HG03139 (cell line): ENCODE measurements around the gene DYNC2H1.
"Not testable (repeated sequence)": the region's sequence is repeated elsewhere in the genome, so short reads cannot be mapped to it uniquely, and the experiment has no call there.

Source experiments
- ATAC-seq: cut with Tn5 transposase; IDR thresholded peaks from one replicate; pipeline ENCODE4 v1.9.1; 2021; ENCODE audit not compliant: unreplicated experiment

The DYNC2H1 gene

DNA sequence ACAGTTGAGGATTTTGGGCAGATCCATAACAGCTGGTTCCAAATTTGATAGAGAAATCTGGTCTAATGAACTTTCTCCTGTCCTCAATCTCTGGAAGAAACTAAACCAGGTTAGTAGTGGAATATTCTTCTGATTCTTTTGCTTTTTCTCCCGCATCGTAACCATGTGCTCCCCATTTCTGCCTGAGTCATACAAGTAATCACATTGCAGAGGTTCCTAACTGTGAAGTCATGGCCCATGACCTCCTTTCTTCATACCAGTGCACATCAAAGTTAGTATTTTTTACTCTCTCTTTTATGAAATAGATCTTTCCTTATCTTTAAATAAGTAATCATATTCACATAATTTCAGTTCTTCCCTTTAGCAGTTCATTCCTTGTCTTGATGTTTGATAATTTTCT, 249.0 kb downstream of the DYNC2H1 start:
- no peak for ATAC-seq

DNA sequence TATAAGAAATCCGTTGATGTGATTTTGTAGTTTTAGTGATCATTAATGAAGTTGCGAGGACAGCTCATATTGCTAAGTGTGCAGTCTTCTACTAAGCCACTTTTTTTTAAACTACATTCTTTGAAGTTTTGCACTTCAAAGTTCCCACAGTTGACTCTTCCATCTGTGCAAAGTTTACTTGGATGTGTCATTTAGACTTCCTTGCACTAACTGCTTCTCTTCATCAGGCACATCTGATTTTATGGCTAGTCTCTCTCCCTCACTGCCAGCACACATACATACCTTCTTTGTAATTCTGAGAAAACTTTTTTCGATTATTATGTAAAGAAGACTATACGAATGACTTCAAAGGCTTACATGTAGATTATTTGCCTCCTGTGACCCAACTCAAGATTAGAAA, 250.0 kb downstream of the DYNC2H1 start:
- ATAC-seq = no peak

DNA sequence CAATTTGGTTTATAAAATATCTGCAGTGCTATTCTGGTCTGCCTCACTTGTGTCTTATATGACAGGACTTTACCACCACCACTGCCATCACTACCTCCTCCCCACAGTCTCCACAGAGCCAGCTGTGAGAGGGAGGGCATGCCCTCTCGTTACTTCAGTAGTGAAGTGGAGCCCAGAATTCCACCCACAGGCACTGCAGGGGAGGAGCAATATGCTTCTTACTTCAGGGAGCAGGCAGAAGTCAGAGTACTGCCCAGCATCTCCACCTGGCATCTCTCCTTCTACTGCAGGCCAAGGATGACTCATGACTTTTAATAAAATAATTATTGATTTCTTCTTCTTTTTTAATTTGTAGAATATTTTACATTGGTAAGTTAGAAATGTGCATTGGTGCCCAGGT, 255.5 kb downstream of the DYNC2H1 start:
- ATAC-seq = no peak

DNA sequence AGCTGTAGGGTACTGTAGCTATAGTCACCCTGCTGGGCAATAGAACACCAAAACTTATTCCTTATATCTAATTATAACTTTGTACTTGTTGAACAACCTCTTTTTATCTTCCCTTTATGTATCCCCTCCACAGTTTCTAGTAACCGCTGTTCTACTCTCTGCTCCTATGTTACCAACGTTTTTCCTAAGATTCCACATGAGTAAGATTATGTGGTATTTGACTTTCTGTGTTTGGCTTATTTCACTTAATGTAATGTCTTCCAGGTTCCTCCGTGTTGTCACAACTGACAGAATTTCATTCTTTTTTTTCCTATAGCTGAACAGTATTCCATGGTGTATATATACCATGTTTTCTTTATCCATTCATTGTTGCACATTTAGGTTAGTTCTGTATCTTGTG, 258.4 kb downstream of the DYNC2H1 start:
- ATAC-seq = no peak

DNA sequence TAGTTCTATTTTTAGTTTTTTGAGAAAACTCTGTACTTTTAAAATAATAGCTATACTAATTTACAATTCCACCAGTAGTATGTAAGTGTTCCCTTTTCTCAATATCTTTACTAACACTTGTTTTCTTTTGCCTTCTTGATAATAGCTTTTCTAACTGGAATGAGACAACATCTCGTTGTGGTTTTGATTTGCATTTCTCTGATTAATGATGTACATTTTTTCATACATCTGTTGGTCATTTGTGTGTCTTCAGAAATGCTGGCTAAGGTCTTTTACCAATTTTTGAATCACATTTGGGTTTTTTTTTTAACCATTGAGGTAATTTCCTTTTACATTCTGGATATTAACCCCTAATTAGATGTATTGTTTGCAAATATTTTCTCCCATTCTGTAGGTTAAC, 258.9 kb downstream of the DYNC2H1 start:
- no peak for ATAC-seq

DNA sequence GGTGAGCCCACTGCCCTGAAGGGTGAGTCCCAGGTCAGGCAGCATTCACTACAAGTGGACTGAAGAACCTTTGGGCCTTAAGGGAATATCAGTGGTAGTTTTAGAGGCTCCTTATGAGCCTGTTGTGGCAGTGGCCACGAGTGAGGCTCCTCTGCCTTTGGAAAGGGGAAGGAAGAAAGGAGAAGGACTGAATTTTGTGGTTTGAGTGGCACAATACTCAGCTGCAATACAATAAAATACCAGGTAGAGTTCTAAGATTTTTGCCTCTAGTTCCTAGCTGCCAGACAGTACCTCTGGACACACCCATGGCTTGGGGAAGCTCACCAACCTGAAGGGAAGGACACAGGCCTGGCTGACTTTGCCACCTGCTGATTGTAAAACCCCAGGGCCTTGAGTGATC, 260.9 kb downstream of the DYNC2H1 start:
- ATAC-seq = no peak

DNA sequence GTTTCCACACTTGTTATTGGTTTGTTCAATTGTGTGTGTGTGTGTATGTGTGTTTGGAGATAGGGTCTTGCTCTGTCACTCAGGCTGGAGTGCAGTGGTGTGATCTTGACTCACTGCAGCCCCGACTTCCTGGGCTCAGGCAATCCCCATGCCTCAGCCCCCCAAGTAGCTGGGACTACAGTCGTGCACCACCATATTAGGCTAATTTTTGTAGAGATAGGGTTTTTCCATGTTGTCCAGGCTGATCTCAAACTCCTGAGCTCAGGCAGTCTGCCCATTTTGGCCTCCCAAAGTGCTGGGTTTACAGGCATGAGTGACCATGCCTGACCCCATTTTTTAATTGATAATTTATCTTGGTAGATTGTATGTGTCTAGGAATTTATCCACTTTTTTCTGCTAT, 263.7 kb downstream of the DYNC2H1 start:
- no peak for ATAC-seq

DNA sequence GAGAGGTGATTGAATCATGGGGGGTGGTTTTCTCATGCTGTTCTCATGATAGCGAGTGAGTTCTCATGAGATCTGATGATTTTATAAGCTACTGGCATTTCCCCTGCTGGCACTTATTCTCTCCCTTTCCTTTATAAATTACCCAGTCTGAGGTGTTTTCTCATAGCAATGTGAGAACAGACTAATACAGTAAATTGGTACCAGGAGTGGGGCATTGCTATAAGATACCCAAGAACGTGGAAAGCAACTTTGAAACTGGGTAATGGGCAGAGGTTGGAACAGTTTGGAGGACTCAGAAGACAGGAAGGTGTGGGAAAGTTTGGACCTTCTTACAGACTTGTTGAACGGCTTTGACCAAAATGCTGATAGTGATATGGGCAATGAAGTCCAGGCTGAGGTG, 265.0 kb downstream of the DYNC2H1 start:
- ATAC-seq = not testable (repeated sequence)

DNA sequence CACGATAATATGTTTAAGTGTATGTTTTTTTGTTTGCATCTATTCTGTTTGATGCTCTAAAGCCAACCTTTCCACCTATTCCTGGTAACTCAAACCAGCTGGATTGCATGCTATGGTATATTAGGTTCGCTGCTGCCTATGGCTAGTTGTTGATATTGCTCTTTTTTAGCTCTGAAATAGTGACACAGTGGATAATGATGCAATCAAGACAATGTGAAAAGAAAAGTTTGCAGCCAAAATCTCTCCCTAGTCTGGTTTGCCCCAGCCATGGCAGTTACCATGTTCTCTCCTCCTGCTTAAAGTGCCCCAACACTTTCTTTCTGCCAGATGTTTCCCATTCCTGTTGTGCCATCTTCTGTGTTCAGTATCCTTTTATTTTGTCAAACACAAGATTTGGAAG, 269.7 kb downstream of the DYNC2H1 start:
- ATAC-seq = no peak

DNA sequence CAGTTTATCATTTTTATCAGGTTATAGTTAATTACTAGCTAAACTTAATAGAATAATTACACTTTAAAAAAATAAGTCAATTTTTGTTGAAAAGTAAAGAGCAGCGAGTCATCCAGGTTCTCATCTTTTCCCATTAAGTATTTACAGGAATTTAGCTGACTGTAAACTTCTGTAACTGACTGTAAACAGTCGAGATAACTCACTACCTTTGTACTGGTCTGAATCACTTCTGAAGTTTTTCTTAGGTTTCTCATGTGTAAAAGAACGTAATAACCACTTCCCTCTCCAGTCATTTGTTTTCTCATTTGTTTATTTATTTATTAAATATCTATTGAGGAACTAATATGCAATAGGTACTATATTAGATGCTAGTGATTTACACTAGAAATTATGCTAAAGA, 270.8 kb downstream of the DYNC2H1 start:
- ATAC-seq = no peak

DNA sequence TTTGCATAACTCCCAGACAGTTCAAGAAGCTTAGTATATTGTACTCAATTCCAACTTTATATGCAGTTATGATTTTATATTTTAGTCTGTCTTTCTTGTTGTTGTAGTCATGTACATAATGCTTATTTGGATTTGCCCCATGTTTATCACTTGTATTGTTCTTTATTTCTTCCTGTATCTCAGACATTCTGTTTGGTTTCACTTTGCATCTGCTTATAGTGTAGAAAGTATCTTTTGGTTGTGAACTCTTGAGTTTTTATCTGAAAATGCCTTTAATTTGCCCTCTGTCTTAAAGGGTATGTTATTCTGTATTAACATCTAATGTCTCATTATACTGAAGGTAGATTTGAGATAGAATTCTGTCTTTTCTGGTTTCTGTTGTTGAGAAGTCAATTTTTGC, 275.4 kb downstream of the DYNC2H1 start:
- no peak for ATAC-seq

DNA sequence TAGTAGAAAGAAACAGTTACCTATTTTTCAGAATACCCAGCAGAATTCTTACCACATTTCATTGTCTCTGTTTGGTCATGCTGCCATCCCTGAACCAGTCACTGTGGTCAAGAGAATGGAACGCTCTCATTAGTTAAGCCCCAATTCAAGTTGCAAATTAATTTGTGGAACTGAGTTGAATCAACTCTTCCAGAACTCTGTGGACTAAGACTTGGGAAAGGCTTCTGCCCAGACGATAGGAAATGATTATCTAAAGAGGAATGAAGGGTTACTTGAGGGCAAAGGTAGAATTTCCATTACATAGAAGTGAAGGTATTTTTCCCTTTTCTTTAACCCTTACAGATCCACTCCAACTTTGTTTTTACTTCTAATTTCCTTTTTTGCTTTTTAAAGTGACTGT, 286.4 kb downstream of the DYNC2H1 start:
- ATAC-seq = no peak

DNA sequence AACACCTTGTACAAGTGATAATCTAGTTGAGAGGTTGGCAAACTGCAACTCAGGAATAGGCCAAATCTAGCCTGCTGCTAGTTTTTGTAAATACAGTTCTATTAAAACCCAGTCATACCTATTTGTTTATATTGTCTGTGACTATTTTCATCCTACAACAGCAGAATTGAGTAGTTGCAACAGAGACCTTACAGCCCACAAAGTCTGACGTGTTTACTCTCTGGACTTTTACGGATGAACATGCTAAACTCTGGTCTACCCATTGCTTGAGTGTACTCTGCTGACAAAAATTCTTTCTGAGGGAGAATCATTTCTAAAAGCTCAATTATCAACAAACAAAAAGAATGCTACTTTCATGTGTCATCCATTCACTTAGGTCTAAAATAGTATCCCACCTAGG, 287.0 kb downstream of the DYNC2H1 start:
- no peak for ATAC-seq

DNA sequence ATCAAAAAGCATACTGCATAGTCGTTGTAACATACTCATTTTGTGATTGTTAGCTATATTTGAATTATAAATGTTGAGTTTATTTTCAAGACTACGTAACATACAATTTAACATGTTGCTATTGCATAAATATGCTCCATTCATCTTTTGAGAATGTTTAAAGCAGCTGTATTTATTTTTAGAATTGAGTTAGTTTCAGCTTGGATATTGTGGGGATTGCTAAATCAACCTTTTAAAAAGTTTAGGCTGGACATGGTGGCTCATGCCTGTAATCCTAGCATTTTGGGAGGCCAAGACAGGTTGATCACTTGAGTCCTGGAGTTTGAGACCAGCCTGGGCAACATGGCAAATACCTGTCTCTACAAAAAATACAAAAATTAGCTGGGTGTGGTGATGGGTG, 288.1 kb downstream of the DYNC2H1 start:
- no peak for ATAC-seq

DNA sequence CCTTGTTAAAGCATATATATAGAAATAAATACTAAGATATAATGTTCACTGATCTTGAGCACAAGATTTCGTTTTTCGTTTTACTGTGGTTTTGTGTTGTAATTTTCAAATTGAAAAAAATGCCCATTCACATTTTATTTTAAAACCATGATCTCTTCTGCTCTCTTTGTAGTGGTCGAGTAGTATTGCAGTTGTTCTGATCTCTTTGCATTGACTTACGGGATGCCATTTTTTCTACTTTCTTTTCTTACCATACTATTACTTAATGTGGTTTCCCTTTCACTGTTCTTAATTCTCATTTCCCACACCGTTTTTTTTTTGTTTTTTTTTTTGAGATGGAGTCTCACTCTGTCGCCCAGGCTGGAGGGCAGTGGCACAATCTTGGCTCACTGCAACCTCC, 289.6 kb downstream of the DYNC2H1 start:
- ATAC-seq = no peak

DNA sequence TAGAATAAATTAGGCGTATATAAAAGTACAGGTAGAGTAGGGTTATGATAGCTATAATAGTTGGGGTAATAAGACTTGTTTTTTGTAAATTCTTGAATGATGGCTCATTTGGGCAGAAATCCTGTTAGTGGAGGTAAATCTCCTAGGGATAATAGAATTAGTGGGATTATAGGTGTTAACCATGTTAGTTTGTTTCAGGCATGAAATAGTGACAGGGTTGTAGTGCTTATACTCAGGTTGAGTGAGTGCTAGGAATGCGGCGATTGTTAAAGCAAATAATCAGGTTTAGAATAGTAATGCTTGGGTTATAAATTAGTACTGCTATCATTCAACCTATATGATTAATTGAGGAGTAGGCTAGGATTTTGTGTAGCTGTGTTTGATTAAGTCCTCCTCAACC, 297.1 kb downstream of the DYNC2H1 start:
- no peak for ATAC-seq

DNA sequence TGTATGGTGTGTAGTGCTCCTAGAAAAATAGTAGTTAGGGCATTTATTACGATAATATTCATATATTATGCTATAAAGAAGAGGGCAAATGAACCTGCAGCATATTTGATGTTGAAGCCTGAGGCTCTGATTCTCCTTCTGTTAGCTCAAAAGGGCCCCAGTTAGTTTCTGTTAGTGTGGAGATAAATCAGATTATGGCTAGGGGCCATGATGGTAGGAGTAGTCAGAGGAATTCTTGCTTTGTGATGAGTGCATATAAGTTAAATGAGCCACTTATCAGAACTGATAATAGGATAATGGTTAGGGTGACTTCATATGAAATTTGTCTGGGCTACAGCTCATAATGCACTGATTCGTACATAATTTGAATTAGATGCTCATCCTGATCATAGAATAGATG, 298.4 kb downstream of the DYNC2H1 start:
- ATAC-seq = no peak

DNA sequence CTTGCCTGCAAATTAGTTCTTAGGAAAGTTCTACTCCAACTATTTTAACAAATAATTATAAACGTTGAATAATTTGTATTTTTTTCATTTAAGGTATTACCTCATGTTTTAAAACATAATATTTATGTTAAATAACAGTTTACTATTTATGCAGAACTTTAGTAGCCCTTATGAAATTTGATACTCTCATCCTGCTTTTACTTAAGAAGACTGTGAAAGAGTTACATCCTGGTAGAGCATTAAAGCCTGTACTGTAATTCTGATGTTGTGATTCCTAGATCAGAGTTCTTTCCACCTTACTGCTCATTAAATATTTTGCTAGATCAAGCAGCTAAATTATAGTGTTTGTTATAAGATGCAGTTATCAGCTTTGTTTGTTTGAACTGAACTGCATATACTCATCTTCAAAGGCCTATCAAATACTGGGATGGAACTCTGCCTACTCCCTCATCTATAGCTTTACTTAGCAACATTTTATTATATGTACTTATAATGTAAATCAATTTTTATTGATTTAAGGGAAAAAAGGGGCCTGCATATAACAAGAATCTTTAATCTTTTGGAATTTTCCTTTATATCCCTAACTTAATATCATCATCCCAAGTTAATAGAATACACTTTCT, 304.2 kb downstream of the DYNC2H1 start:
- no peak for ATAC-seq

DNA sequence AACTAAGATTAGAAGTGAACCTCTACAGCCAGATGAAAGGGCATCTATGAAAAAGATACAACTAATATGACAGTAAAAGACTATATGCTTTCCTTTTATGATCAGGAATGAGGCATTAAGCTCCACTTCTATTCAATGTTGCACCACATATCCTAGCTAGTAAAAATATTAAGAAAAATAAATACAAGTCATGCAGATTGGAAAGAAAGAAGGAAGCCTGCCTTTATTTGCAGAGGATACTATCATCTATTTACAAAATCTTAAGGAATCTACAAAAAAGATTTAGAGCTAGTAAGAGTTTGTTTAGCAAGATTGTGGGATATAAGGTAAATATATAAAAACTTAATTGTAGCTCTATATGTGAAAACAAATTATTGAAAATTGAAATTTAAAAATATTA, 308.8 kb downstream of the DYNC2H1 start:
- ATAC-seq = no peak

DNA sequence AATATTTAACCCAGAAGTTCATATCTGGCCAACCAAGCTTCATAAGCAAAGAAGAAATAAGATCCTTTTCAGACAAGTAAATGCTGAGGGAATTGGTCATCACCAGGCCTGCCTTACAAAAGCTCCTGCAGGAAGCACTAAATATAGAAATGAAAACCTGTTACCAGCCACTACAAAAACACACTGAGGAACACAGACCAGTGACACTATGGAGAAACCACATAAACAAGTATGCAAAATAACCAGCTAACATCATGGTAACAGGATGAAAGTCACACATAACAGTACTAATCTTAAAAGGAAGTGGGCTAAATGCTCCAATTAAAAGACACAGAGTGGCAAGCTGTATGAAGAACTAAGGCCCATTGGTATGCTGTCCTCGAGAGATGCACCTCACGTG, 311.4 kb downstream of the DYNC2H1 start:
- ATAC-seq = no peak

DNA sequence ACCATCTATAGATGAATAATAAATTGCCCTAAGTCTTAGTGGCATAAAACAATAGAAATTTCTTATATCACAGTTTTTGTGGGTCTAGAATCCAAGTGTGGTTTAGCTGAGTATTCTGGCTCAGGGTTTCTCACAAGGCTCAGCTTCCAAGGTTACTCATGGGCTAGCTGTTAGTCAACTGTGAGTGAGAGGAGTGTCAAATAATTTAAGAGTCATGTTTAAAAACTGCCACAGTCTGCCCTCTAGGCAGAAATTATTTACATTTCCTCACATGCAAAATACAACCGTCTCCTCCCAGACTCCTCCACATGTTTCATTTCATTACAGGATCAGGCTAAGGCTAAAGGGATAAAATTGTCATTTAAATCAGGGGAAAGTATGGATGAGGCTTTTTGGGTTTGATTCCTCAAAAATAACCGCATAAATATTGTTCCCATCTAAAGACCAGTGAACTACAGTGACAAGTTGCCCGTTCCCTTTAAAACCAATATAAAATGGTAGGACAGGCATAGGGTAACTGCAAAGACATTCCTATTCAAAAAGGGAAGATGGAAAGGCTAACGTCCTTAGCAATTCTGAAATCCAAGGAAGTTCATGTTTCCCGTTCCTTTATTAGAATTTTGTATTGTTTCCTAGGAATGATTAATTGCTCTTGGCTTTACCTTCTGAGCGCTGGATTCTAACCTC, 324.3 kb downstream of the DYNC2H1 start:
- ATAC-seq = no peak

DNA sequence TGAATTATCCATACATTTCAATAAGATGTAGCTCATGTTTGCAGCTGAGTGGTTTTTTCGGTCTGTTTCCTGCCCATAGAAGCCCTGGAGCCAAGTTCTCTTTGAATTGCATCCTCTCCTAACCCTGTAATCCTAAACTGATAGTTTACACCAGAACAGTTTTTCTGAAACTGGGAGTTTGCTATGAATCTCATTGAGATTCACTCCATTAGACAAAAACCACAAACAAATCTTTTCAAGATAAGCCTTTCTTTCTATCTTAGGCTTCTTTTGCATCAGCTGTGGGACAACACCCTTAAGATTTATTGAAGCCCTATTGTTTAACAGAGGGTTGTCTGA, 324.8 kb downstream of the DYNC2H1 start:
- no peak for ATAC-seq

DNA sequence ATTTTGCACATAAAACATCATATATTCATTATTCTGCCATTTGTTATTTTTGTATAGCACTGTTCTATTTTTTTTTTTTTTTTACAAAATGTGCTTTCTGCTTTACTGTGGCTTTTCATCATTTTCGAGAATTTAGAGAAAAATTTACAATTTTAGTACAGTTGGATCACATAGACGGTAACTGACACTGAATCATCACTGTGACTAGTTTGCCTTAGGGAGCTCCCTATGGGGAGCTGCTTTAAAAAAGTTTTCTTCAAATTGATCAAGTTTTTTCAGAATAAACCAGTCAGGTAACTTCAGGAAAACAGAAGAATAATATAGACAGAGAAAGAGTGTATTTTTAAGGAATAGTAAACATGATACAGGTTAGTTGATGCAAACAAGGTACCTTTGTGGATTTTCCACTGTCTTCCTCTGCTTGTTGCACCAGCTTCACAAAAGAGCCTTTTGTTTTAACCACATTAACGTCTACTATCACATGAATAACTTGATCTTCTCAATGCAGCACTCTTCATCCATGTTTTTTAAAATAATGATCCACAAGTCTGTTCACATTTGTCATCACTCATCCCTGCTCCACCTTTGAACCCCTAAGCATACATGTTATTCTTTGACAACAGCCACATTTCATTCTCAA, 327.0 kb downstream of the DYNC2H1 start:
- ATAC-seq = no peak
